HCT116 (cell line): ENCODE results near the gene PIM3.

Source experiments
- CEBPB ChIP-seq: IDR thresholded peaks from 2 replicates; pipeline ENCODE4 v1.6.1; 2012; ENCODE audit warnings: low read depth
- CTCF ChIP-seq, 3 experiments: fragments of 200-600 bp in 1 of 3; sonication (generic) in 1 of 3; IDR thresholded peaks in 2 of 3; conservative IDR thresholded peaks in 1 of 3; 2 replicates each; pipeline ENCODE4 v1.5.1; 2012 to 2017; ENCODE audit warnings: low read depth in 2 of 3, low read length in 2 of 3, antibody characterized with exemption in 1 of 3, borderline replicate concordance in 1 of 3, control low read depth in 1 of 3, mild to moderate bottlenecking in 1 of 3, mixed read lengths in 1 of 3, mixed run types in 1 of 3, moderate library complexity in 1 of 3; ENCODE audit not compliant: insufficient read depth in 1 of 3
- EZH2 ChIP-seq: fragments of 200-600 bp; sonication (generic); IDR thresholded peaks from 2 replicates; pipeline ENCODE4 v1.6.1; 2017; ENCODE audit warnings: antibody characterized with exemption, mixed run types
- JUND ChIP-seq: IDR thresholded peaks from 2 replicates; pipeline ENCODE4 v1.6.1; 2012
- POLR2A ChIP-seq: IDR thresholded peaks from 2 replicates; pipeline ENCODE4 v1.7.0; 2011; ENCODE audit warnings: borderline replicate concordance; ENCODE audit not compliant: insufficient read depth, insufficient read length; ENCODE audit errors: extremely low read depth
- POLR2AphosphoS5 ChIP-seq: IDR thresholded peaks from 2 replicates; pipeline ENCODE4 v1.6.1; 2011; ENCODE audit warnings: mild to moderate bottlenecking, low read depth, low read length, moderate library complexity
- TCF7L2 ChIP-seq: IDR thresholded peaks from 2 replicates; pipeline ENCODE4 v1.7.0; 2011; ENCODE audit warnings: borderline replicate concordance, inconsistent platforms; ENCODE audit not compliant: insufficient read depth, insufficient read length; ENCODE audit errors: extremely low read depth

- TF ChIP-seq TCF7L2 = no peak
- no peak for TF ChIP-seq POLR2AphosphoS5
- no peak for TF ChIP-seq CTCF (IDR thresholded peaks at IDR 0.05 in 2 of 3, conservative IDR thresholded peaks at IDR 0.05 in 1 of 3; ENCODE audit: borderline replicate concordance in 1 of 3, insufficient read depth in 1 of 3, low read depth in 2 of 3, low read length in 2 of 3)
- TF ChIP-seq CEBPB = no peak
- TF ChIP-seq POLR2A = no peak
- TF ChIP-seq EZH2 = no peak
- no peak for TF ChIP-seq JUND
Measured at GRCh38 chr22:49920859-49921258, 39.7 kb upstream of the PIM3 start.
